Suprapubic skin (tissue), 3 donors: Measurements from ENCODE around the gene KIF16B.

Experiments used
- POLR2AphosphoS5 ChIP-seq, 3 donors: sonication (generic); formaldehyde crosslinking; IDR thresholded peaks; one replicate each; pipeline ENCODE4 v1.6.1; 2017; ENCODE audit warnings: antibody characterized with exemption in 3 of 3
- TF ChIP-seq, protein P1 (sequence below), 2 donors: fragments of 200-600 bp in 1 of 2; fragments of 450-650 bp in 1 of 2; sonication (generic) in 1 of 2; IDR thresholded peaks; one replicate each; pipeline ENCODE4 v1.5.1; 2016 to 2019; ENCODE audit warnings: antibody characterized with exemption in 2 of 2, mild to moderate bottlenecking in 1 of 2, moderate library complexity in 1 of 2

DNA sequence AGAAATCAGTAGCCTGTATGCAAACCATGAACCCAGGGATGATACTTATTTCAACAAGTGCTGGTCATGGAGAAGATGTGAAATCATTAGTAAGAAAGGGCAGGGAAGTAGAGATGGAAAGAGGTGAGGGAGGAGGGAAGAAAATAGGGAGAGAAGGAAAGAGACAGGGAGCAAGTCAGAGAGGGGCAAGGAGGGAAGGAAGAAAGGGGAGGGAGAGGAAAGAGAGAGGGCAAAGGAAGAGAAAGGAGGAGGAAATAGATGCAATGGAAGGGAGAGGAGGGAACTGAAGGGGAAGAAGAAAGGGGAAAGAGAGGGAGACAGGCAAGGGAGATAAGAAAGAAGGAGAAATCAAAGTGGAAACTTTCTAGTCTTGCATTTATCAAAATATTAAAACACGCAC lies 195.1 kb downstream of the KIF16B start:
- TF ChIP-seq, protein P1, sequence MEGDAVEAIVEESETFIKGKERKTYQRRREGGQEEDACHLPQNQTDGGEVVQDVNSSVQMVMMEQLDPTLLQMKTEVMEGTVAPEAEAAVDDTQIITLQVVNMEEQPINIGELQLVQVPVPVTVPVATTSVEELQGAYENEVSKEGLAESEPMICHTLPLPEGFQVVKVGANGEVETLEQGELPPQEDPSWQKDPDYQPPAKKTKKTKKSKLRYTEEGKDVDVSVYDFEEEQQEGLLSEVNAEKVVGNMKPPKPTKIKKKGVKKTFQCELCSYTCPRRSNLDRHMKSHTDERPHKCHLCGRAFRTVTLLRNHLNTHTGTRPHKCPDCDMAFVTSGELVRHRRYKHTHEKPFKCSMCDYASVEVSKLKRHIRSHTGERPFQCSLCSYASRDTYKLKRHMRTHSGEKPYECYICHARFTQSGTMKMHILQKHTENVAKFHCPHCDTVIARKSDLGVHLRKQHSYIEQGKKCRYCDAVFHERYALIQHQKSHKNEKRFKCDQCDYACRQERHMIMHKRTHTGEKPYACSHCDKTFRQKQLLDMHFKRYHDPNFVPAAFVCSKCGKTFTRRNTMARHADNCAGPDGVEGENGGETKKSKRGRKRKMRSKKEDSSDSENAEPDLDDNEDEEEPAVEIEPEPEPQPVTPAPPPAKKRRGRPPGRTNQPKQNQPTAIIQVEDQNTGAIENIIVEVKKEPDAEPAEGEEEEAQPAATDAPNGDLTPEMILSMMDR (IDR thresholded peaks at IDR 0.05): no peak
- no peak for TF ChIP-seq POLR2AphosphoS5 (IDR thresholded peaks at IDR 0.05)
